Gastroesophageal sphincter (tissue), 4 donors: ENCODE results near the gene FHIT. TPM values are rescaled to one million over a fixed set of nuclear protein-coding genes. Genes with fewer than 3 reads are reported as not detected.

ENCODE experiments used
- ATAC-seq: fragments of 150-250 bp; one replicate; pipeline ENCODE4 v1.9.1; 2016; ENCODE audit warnings: mild to moderate bottlenecking, moderate library complexity
- H3K27ac ChIP-seq, 4 donors: fragments of 200-600 bp; sonication (generic) in 3 of 4; 1 replicate in 3 of 4; 2 replicates in 1 of 4; pipeline ENCODE4 v1.5.1; 2016 to 2019
- H3K27me3 ChIP-seq: fragments of 200-600 bp; sonication (generic); one replicate; pipeline ENCODE4 v1.5.1; 2019
- H3K36me3 ChIP-seq, 2 donors: fragments of 200-600 bp; sonication (generic); one replicate each; pipeline ENCODE4 v1.5.1; 2019; ENCODE audit warnings: control low read depth in 1 of 2
- H3K4me1 ChIP-seq, 3 donors: fragments of 200-600 bp; sonication (generic); 1 replicate in 2 of 3; 2 replicates in 1 of 3; pipeline ENCODE4 v1.5.1; 2016 to 2019; ENCODE audit warnings: control low read depth in 2 of 3
- H3K4me3 ChIP-seq, 2 donors: fragments of 200-600 bp; sonication (generic); one replicate each; pipeline ENCODE4 v1.5.1; 2019; ENCODE audit warnings: mild to moderate bottlenecking in 1 of 2, moderate library complexity in 1 of 2
- H3K9me3 ChIP-seq, 3 donors: fragments of 200-600 bp; sonication (generic); one replicate each; pipeline ENCODE4 v1.5.1; 2017 to 2019; ENCODE audit warnings: control low read depth in 2 of 3
- EP300 ChIP-seq: sonication (generic); formaldehyde crosslinking; IDR thresholded peaks from one replicate; pipeline ENCODE4 v1.6.1; 2017; ENCODE audit warnings: antibody characterized with exemption, mild to moderate bottlenecking
- POLR2A ChIP-seq, 2 donors: fragments of 450-650 bp; IDR thresholded peaks; one replicate each; pipeline ENCODE4 v1.6.1; 2017; ENCODE audit warnings: antibody characterized with exemption in 2 of 2, mild to moderate bottlenecking in 2 of 2, moderate library complexity in 1 of 2
- POLR2AphosphoS5 ChIP-seq: sonication (generic); formaldehyde crosslinking; IDR thresholded peaks from one replicate; pipeline ENCODE4 v1.6.1; 2017; ENCODE audit warnings: antibody characterized with exemption
- WGBS, 2 donors: methylation state at CpG; one replicate each; pipeline ENCODE4 v1.1.5; 2018; ENCODE audit warnings: low coverage in 1 of 2; 5-methylcytosine and 5-hydroxymethylcytosine counted together
- total RNA-seq, 4 donors: library from RNA; depleted of rRNA; stranded (reverse); fragments of >200 nt; gene quantifications; one replicate each; pipeline ENCODE4 v1.1.0, GENCODE V29; 2016
- TF ChIP-seq, protein P1 (sequence below), 4 experiments: fragments of 200-600 bp in 2 of 4; fragments of 450-650 bp in 2 of 4; sonication (generic) in 1 of 4; IDR thresholded peaks; one replicate each; pipeline ENCODE4 v1.5.1; 2017 to 2019; ENCODE audit warnings: antibody characterized with exemption in 4 of 4, mild to moderate bottlenecking in 2 of 4, moderate library complexity in 2 of 4

The FHIT gene
- total RNA-seq, 4 donors from 2014 or later = 1.4 to 7.3 (median 3.9) TPM

GRCh38 chr3:59995563-59995962 lies 1255.7 kb downstream of the FHIT start:
- no peak for ATAC-seq
- TF ChIP-seq, protein P1, sequence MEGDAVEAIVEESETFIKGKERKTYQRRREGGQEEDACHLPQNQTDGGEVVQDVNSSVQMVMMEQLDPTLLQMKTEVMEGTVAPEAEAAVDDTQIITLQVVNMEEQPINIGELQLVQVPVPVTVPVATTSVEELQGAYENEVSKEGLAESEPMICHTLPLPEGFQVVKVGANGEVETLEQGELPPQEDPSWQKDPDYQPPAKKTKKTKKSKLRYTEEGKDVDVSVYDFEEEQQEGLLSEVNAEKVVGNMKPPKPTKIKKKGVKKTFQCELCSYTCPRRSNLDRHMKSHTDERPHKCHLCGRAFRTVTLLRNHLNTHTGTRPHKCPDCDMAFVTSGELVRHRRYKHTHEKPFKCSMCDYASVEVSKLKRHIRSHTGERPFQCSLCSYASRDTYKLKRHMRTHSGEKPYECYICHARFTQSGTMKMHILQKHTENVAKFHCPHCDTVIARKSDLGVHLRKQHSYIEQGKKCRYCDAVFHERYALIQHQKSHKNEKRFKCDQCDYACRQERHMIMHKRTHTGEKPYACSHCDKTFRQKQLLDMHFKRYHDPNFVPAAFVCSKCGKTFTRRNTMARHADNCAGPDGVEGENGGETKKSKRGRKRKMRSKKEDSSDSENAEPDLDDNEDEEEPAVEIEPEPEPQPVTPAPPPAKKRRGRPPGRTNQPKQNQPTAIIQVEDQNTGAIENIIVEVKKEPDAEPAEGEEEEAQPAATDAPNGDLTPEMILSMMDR (IDR thresholded peaks at IDR 0.05) = no peak
- TF ChIP-seq POLR2AphosphoS5 (no peak), POLR2A (IDR thresholded peaks at IDR 0.05) (no peak), EP300 (no peak)
- no peak overlapping the region for H3K4me3 ChIP-seq

DNA sequence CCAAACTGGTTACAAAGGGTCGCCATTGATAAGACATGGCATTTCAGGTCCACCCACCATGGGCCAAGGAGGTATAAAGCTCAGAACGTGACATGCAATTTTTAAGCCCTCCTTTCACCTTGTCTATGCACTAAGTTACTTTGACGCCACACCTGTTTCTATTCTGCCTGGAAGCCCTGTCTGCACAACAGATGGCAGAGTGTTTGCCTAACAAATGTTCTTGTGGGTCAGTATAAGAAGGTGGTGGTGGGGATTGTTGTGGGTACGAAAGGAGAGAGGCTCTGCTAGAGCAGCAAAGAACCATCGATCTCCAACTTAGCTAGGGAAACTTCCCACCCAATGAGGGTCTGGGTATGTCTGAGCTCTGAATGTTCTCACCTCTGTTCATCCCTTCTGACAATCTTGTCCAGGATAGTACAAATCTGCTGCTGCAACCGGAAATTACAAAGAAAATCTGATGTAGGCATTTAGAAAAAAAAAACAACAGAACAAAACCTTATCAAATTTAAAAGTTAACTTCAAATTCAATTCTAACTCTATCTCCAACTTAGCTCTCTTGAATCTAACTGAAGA lies 1256.4 kb downstream of the FHIT start:
- 90 to 93% methylated on average over 2 to 5 of the region's 6 CpGs for WGBS, 2 donors
- H3K27me3 ChIP-seq = no peaks in the 10 kb centered on the region
- H3K4me1 ChIP-seq = no peaks in the 10 kb centered on the region
- no peak for TF ChIP-seq POLR2A (IDR thresholded peaks at IDR 0.05)
- TF ChIP-seq, protein P1 (IDR thresholded peaks at IDR 0.05) = no peak
- TF ChIP-seq EP300 = no peak
- H3K4me3 ChIP-seq = no peak overlapping the region
- no peaks in the 10 kb centered on the region for H3K9me3 ChIP-seq
- ATAC-seq = no peak
- H3K36me3 ChIP-seq = no peaks in the 10 kb centered on the region
- H3K27ac ChIP-seq = no peak overlapping the region

More at GRCh38 chr3:59995563-59995962, 1255.7 kb downstream of the FHIT start:
- Histone ChIP-seq H3K36me3 (no peaks in the 10 kb centered on the region), H3K27ac (no peak overlapping the region), H3K9me3 (no peaks in the 10 kb centered on the region), H3K4me1 (no peaks in the 10 kb centered on the region), H3K27me3 (no peaks in the 10 kb centered on the region)
- 63 to 94% methylated on average over 2 to 4 of the region's 4 CpGs for WGBS, 2 donors

DNA sequence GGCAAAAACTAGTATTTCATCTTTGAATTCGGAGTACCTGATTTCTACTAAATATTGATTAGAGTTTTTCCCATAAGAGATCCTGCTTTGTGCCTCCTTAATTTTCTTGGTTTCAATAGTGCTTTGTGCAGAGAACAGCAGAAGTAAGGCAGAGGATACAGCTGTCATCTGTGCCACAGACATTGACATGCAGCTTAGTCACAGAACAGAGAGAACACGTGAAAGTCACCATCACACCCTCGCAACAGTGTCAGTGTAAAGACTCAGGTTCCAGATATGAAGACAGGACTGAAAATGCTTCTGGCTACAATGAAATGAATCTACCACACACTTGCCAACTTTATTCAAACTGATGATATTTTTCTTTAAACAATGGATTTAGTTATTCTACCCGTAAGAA lies 1258.7 kb downstream of the FHIT start:
- 79 to 80% methylated on average over 2 to 4 of the region's 4 CpGs for WGBS, 2 donors
- H3K27me3 ChIP-seq = no peaks in the 10 kb centered on the region
- TF ChIP-seq, protein P1 (IDR thresholded peaks at IDR 0.05) = no peak
- no peak for TF ChIP-seq EP300
- no peak for TF ChIP-seq POLR2AphosphoS5
- no peak for TF ChIP-seq POLR2A (IDR thresholded peaks at IDR 0.05)
- ATAC-seq = no peak
- no peaks in the 10 kb centered on the region for H3K4me1 ChIP-seq
- no peak overlapping the region for H3K4me3 ChIP-seq
- H3K27ac ChIP-seq = no peak overlapping the region
- no peaks in the 10 kb centered on the region for H3K36me3 ChIP-seq
- H3K9me3 ChIP-seq = no peaks in the 10 kb centered on the region

- H3K27me3 ChIP-seq = no peaks in the 10 kb centered on the region
- H3K27ac ChIP-seq = no peak overlapping the region
- WGBS, 2 donors = 83 to 100% methylated on average over 2 of the region's 2 CpGs
- no peaks in the 10 kb centered on the region for H3K9me3 ChIP-seq
- ATAC-seq = no peak
- H3K4me3 ChIP-seq = no peak overlapping the region
- no peaks in the 10 kb centered on the region for H3K36me3 ChIP-seq
- H3K4me1 ChIP-seq = no peaks in the 10 kb centered on the region
- TF ChIP-seq EP300 (no peak), POLR2AphosphoS5 (no peak), POLR2A (IDR thresholded peaks at IDR 0.05) (no peak)
- TF ChIP-seq, protein P1 (IDR thresholded peaks at IDR 0.05) = no peak
These were observed 1260.3 kb downstream of the FHIT start for GRCh38 chr3:59990915-59991314.

DNA sequence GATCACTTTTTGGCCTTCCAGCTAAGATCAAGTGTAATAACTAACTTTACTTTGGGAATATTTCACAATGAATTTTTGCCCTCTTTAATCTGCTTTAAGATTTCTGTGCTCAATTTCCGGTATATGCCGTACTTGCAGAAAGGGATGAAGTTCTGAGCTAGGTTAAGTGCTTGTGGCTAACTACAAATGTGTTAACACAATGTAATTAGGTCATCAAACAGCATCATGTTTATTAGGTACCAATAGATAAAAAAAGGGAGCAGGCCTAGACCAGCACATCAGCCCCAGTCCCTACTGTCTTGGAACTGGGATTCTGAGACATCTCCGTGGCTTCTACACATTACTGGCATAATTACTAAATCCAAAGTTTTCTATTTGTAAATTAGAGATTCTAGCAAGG lies 1268.7 kb downstream of the FHIT start:
- Histone ChIP-seq H3K4me1 (no peaks in the 10 kb centered on the region), H3K36me3 (no peaks in the 10 kb centered on the region), H3K27ac (no peak overlapping the region), H3K27me3 (no peaks in the 10 kb centered on the region), H3K9me3 (no peaks in the 10 kb centered on the region), H3K4me3 (no peak overlapping the region)
- TF ChIP-seq EP300 (no peak), POLR2AphosphoS5 (no peak), POLR2A (IDR thresholded peaks at IDR 0.05) (no peak)
- TF ChIP-seq, protein P1 (IDR thresholded peaks at IDR 0.05) = no peak
- ATAC-seq = no peak
- WGBS, 2 donors = 94 to 96% methylated on average over 3 of the region's 3 CpGs
